KOPT-K1 (cell line): ENCODE results near the gene NLRP9.

Experiments
- H3K27ac ChIP-seq: fragments of 200-600 bp; sonication (generic); 2 replicates; pipeline ENCODE4 v1.5.1; 2016; ENCODE audit warnings: antibody characterized with exemption, mild to moderate bottlenecking, low read depth, low read length; ENCODE audit not compliant: poor library complexity, severe bottlenecking
- H3K36me3 ChIP-seq: fragments of 200-600 bp; sonication (generic); 2 replicates; pipeline ENCODE4 v1.5.1; 2017; ENCODE audit warnings: antibody characterized with exemption, mild to moderate bottlenecking, low read length, moderate library complexity; ENCODE audit not compliant: insufficient read depth
- H3K9me3 ChIP-seq: fragments of 200-600 bp; sonication (generic); 2 replicates; pipeline ENCODE4 v1.5.1; 2017; ENCODE audit warnings: antibody characterized with exemption, low read length, mild to moderate bottlenecking; ENCODE audit not compliant: insufficient read depth, poor library complexity, severe bottlenecking

Gene NLRP9

DNA sequence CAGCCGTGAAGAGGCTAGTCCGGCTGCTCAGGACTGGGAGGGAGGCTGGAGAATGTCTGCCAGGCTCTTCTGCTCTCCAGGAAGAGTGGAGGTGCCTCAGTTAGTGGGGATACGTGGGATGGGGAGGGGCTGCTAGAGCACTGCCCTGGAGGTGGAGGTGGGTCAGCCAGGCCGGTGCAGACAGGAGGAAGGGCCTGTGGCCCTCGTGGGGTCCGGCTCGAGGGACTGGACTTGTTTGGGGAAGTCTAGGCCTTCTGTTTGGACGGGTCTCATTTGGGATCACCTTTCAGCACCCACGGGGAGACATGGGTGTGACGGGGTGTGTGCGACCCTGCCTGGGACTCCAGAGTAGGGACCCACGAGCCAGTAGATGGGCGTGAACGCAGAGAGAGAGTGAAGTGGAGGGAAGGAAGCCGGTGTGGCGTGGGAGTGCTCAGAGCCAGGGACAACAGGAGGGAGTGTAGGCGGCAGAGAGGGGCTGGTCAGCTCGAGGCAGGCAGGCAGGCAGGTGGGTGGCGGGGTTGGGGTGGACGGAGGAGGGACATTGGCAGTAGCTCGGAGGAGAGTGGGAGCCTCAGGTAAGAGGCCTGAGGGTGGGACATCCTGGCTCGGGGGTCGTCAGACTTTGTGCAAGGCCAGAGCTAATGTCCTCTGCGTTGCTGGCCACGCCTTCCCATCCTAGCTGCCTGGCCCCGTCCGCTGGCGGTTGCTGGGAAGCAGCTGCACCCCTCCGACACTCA, 51.7 kb downstream of the NLRP9 start:
- no peaks in the 10 kb centered on the region for H3K9me3 ChIP-seq
- H3K36me3 ChIP-seq = peaks cover 96% of the 10 kb centered on the region
- H3K27ac ChIP-seq = no peak overlapping the region

DNA sequence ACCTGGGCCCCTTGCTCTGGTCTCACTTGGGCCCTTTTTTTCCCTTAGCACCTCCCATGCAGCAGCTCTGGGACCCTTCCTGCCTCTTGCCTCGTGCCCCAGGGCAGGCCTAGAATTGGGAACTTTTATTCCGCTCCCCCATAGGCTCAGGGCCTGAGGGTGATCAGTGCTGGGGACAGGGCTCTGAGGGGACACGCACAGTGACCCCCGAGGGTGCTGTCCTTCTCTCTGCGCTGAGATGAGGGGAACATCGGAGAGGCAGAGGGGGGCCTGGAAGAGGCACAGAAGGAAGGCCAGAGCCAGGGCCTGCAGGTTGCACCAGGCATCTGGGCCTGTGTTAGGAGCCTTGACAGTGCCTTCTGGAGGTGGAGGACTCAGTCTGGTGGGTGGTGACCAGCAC, 52.4 kb downstream of the NLRP9 start:
- no peak overlapping the region for H3K27ac ChIP-seq
- peaks cover 96% of the 10 kb centered on the region for H3K36me3 ChIP-seq
- H3K9me3 ChIP-seq = no peaks in the 10 kb centered on the region

GRCh38 chr19:55684946-55685681, 53.1 kb downstream of the NLRP9 start:
- H3K36me3 ChIP-seq = peaks cover 96% of the 10 kb centered on the region
- H3K27ac ChIP-seq = no peak overlapping the region
- no peaks in the 10 kb centered on the region for H3K9me3 ChIP-seq

DNA sequence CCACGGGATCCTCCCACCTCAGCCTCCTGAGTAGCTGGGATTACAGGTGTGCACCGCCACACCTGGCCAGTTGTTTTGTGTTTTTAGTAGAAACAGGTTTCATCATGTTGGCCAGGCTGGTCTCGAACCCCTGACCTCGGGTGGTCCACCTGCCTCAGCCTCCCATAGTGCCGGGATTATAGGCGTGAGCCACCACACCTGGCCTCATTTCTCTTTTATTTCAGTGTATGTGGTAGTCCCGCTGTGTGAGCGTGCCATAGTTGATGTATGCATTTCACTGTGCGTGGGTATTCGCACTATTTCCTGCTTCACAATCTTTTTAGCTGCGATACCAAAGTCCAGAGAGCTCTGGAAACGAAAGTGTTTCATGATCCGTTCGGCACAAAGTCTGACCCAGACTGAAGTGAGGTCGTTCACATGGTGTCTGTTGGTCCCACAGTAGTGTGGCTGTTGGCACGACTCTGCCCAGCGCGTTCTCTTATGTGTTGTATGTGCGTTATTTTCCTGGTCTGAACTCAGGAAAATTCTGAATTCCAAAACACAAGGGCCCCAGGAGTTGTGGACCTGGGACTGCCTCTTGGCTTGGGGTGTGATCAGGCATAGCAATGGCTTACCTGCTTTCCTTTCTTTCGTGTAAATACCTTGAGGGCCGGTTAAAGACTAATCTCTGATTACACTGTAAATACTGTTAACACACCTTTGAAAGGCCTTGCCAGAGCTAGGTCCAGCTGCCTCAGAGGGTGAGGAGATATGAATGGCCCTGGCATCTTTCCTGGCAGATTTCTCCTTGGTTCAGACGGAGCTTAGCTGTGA, 54.5 kb downstream of the NLRP9 start:
- Histone ChIP-seq H3K36me3 (peaks cover 96% of the 10 kb centered on the region), H3K9me3 (no peaks in the 10 kb centered on the region), H3K27ac (no peak overlapping the region)

DNA sequence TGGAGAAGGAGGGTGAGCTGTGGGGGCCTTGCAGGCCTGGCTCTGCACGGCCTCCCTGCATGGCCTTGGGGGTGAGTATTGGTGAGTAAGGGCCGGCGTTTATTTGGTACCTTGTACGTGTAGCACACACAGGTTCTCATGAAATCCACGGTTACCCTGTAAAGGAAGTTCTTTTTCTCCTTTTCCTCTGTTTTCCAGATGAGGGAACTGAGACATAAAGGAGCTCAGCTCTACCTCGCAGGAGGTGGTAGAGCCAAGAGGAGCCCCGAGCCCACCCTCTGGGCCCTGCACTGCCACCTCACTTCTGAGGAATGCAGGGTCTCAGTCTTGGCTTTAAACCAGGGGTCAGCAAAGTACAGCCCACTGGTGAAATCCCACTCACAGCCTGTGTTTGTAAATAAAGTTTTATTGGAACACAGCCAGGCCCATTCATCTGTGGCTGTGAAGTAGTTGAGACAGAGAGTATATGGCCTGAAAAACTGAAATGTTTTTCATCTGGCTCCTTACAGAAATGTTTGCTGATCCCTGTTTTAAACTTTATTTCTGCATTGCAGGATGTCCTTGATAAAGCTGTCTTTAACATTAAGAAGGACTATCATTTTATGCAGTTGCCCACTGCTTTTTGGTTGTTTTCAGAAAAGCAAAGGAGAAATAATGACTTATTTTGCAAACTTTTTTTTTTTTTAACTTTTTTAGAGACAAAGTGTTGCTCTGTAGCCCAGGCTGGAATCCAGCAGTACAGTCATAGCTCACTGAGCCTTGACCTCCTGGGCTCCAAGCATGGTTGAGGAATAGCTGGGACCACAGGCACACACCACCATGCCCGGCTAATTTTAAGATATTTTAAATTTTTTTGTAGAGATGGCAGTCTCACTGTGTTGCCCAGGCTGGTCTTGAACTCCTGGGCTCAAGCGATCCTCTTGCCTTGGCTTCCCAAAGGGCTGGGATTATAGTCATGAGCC, 56.8 kb downstream of the NLRP9 start:
- no peak overlapping the region for H3K27ac ChIP-seq
- peaks cover 93% of the 10 kb centered on the region for H3K36me3 ChIP-seq
- H3K9me3 ChIP-seq = no peaks in the 10 kb centered on the region

GRCh38 chr19:55680339-55681130, 57.7 kb downstream of the NLRP9 start:
- Histone ChIP-seq H3K36me3 (peaks cover 84% of the 10 kb centered on the region), H3K27ac (no peak overlapping the region), H3K9me3 (no peaks in the 10 kb centered on the region)

GRCh38 chr19:55679343-55680257, 58.6 kb downstream of the NLRP9 start:
- Histone ChIP-seq H3K36me3 (peaks cover 75% of the 10 kb centered on the region), H3K27ac (no peak overlapping the region), H3K9me3 (no peaks in the 10 kb centered on the region)

GRCh38 chr19:55678121-55678671, 60.0 kb downstream of the NLRP9 start:
- Histone ChIP-seq H3K9me3 (no peaks in the 10 kb centered on the region), H3K27ac (no peak overlapping the region), H3K36me3 (peaks cover 72% of the 10 kb centered on the region)

- Histone ChIP-seq H3K27ac (no peak overlapping the region), H3K36me3 (peaks cover 74% of the 10 kb centered on the region), H3K9me3 (no peaks in the 10 kb centered on the region)
Observed at GRCh38 chr19:55677572-55678028, 60.6 kb downstream of the NLRP9 start.

GRCh38 chr19:55676889-55677505, 61.2 kb downstream of the NLRP9 start:
- Histone ChIP-seq H3K27ac (no peak overlapping the region), H3K9me3 (no peaks in the 10 kb centered on the region), H3K36me3 (peaks cover 76% of the 10 kb centered on the region)

- H3K36me3 ChIP-seq = peaks cover 75% of the 10 kb centered on the region
- no peaks in the 10 kb centered on the region for H3K9me3 ChIP-seq
- no peak overlapping the region for H3K27ac ChIP-seq
Observed at GRCh38 chr19:55676383-55676782, 61.8 kb downstream of the NLRP9 start.

DNA sequence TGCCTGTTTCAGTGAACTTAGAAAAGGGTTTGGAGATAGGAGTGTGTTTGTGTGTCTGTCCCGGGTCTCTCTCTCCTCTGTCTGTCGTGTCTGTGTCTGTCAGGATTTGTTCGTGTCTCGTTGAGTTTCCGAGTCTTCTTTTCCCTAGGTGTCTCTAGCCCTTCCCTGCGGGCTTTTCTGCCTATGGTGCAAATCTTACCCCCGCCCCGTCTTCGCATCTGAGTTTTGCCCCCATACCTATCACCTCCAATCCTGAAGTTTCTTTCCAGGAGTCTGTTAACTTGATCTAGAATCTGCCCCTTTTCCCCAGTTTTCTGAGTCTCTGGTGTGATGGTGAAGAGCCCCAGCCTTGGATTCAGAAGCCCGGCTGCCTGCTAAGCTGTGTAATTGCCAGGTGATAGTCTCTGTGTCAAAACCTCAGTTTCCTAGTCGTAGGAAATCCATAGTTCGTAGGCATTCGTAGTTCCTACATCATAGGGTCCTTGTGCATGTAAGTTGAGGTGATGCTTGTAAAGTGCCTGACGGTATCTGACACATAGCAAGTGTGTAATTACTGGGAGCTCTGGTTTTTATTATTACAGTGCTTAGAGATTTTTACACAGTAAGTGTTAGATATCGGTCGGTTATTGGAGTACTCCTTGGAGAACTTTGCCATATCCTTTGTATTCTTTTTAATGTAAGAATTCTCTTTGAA, 62.4 kb downstream of the NLRP9 start:
- Histone ChIP-seq H3K9me3 (no peaks in the 10 kb centered on the region), H3K27ac (peak overlapping the region; percentile 89), H3K36me3 (peaks cover 75% of the 10 kb centered on the region)
